Stimulated activated CD8-positive, alpha-beta memory T cell treated with anti-CD3 and anti-CD28 coated beads, Interleukin-15, amount 100 ng/mL, for 1 hour (primary cell): ENCODE measurements around the gene FBXW5.

Source experiments
- DNase-seq: peaks from one replicate; pipeline ENCODE4 v3.0.0-alpha.2; 2020; ENCODE audit warnings: low read depth

Gene FBXW5

DNA sequence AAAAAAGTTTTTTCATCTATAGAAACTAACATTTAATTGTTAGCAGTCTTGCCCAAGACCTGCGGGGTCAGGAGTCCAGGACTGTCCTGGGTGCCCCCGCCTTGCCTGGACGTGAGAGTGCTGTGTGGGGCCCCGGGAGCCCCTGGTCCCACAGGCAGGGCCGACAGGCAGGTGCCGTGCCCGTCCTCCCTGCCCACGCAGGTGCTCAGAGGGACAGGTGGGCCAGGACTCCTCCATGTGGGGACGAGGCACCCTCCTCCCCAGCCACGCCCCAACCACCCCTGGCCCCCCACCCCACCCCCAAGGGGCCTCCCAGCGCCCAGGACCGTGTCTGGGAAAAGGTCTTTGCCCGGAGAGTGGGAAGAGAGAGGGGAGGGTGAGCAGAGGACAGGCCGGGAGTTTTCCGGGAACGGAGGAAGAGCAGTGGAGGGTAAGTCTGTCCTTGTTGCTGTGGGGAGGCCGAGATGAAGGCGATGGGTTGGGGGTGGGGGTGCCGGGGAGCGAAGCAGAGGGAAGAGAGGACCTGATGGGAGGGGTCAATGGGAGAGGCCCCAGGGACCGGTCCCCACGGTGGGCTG, 4.8 kb upstream of the FBXW5 start:
- no peak for DNase-seq

DNA sequence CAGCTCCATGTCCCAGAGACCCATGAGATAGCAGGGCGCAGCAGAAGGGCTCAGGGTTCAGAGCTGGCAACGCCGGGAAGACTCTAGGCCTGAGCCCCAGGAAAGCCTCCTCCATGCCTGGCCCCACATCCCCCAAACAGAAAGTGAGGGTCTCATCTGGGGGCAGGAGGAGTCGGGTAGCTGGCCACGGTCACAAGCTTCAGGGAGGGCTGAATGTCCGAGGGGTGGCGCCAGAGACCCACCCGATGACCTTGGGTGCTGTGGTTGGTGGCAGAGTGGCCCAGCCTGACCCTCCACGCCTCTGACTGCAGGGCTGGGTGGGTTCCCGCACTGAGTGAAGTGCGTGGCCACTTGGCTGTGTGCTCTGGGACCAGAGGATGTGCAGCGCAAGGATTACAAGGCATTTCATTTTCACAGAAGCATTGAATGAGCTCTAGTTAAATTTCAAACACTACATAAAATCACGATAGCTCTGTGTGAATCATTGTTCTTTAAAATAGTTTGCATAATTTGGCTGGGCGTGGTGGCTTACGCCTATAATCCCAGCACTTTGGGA, 3.5 kb upstream of the FBXW5 start:
- DNase-seq = no peak

DNA sequence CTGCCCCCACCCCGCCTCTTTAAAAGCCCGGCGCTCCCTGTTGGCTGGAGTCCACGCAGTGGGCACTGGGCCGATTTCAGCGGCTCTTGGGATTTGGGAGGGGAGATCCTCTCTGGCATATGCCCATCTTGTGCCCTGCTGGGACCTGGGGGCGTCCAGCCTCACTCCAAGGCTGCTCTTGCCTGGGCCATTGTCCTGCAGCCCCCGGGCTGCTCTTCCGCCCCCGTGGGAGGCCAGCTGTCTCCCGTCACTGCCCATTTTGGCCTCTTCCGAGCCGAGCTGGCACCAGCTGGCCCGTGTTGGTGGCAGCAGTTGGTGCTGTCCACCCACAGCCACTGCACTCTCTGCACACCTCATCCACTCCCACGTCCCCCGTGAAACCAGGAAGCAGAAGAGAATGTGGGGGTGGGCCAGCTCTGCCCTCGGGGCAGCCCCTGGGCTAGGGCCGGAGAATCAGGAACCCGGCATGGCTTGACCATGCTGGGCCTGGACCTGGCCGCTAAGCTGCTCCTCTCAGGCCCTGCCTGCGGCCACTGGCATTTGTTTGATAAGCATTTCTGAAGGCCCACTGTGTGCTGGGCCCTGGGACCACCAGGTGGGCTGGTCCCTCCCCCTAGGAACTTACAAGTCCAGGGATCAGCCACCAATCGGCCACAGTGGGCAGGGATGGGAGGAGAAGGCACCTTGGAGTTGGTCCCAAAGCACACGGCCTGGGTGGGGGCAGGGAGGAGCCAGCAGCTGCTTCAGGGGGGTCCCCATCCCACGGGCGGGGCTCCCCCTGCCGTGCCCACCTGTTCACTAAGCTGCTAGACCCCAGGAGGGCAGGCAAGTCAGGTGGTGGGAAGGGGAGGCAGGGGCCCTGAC, 2.7 kb upstream of the FBXW5 start:
- no peak for DNase-seq

DNA sequence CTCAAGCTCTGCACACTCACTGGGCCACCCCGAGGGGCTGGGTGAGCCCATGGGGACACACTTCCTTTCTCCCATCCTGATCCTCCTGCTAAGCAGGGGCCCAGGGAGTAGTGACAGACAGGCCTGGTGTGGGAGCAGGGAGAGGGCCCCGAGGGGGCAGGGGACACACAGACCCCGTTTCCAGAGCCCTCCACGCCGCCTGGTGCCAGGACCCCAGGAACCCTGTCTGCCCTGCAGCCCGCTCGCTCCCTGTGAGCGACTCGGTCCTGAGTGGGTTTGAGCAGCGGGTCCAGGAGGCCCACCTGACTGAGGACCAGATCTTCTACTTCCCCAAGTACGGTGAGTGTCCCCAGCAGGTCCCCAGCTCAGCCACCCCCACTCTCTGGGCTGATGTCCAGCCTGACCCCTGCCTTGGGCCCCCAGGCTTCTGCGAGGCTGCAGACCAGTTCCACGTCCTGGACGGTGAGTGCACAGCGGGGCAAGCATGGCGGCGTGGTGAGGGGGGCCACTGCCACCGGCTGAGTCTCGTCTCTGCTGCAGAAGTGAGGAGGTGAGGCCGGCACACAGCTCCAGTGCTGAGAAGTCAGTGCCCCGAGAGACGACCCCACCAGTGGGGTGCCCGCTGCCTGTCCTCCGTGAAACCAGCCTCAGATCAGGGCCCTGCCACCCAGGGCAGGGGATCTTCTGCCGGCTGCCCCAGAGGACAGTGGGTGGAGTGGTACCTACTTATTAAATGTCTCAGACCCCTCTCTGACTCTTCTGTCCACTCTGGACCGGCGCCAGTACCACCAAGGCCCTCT, 1.9 kb upstream of the FBXW5 start:
- DNase-seq = no peak

DNA sequence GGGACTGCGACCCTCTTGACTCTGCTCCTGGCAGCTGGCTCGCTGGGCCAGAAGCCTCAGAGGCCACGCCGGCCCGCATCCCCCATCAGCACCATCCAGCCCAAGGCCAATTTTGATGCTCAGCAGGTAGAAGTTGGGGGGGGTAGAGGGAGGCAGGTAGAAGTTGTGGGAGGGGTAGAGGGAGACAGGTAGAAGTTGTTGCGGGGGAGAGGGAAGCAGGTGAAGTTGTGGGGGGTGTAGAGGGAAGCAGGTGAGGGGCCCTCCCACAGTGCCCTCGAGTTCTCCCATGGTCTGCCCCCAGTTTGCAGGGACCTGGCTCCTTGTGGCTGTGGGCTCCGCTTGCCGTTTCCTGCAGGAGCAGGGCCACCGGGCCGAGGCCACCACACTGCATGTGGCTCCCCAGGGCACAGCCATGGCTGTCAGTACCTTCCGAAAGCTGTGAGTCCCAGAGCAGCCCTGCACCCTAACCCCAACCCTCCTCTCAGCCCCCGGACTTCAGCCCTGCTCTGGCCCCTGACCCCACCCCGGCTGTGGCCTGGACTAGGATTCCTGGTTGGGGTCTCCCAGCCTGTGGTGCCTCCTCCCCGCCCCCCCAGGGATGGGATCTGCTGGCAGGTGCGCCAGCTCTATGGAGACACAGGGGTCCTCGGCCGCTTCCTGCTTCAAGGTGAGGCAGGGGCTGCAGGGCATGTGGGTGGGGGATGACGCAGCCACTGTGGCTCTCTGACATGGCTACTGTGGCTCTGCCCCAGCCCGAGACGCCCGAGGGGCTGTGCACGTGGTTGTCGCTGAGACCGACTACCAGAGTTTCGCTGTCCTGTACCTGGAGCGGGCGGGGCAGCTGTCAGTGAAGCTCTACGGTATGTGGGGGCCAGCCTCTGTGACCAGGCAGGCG, 1.0 kb upstream of the FBXW5 start:
- no peak for DNase-seq

DNA sequence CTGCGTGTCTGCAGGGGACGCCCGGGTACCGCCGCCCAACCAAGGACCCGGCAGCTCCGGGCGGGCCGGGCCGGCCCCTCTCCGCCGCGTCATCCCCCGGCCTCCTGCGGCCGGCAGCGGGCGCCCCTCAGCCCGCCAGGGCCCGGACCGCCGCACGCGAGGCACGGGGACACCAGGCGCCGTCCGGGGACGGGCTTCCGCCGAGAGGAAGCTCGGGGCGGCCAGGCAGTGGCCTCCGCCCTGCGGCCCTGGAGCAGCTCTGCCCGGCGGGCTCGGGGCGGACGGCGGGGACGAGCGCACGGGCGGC, 373 bp downstream of the FBXW5 start:
- no peak for DNase-seq

DNA sequence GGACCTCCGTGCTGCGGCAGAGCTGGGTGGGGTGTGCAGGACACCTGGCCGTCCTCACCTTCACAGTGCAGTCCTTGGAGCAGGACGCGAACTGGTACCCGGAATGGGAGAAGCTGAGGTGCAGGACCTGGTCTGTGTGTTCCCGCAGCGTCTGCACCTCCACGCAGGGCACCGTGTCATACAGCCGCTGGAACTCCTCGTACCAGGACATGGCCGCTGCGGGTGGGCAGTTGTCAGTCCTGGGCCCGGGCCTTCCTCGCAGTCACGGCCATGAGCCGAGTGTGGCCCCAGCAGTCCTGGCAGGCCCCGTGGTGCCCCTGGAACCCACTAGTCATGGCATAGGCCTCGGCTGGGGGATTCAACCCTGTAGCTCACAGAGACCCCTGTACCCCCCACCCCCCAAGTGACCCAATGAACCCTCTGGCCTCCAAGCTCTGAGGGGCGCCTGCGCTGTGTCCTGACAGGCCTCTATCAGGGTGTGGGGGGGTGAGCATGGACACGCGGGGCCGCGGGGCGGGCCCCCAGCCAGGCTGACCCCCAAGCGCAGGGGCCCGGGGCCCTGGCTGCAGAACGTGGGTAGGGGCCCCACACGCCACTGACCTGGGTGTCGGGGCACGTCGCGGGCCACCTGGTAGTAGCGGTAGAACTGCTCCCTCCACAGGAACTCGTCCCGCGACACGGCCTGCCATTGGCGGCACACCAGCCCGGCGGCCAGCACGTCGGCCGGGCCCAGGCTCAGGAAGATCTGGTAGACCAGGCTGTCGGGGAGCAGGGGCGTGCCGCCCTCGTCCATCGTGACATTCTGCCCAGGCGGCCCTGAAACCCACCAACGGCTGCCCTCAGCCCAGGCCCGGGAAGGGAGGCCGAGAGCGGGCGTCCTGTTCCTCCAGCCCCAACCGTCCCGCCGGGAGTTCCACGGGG, 987 bp downstream of the FBXW5 start:
- no peak for DNase-seq

DNA sequence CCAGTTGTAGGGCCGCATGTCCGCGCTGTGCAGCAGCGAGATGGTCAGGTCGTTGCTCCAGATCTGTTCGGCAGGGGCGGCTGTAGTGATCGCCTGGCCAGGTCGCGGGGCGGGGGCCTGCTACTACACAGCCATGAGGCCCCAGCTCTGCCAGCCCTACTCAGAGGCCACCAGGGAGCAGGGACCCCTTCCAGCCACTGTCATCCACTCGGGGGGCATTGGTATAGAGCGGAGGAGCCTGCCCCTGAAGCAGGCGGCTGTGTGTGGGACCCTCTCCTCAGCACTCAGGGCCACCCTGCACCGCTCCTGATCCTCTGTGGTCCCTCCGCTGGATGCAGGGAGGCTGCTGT, 1.7 kb downstream of the FBXW5 start:
- no peak for DNase-seq

DNA sequence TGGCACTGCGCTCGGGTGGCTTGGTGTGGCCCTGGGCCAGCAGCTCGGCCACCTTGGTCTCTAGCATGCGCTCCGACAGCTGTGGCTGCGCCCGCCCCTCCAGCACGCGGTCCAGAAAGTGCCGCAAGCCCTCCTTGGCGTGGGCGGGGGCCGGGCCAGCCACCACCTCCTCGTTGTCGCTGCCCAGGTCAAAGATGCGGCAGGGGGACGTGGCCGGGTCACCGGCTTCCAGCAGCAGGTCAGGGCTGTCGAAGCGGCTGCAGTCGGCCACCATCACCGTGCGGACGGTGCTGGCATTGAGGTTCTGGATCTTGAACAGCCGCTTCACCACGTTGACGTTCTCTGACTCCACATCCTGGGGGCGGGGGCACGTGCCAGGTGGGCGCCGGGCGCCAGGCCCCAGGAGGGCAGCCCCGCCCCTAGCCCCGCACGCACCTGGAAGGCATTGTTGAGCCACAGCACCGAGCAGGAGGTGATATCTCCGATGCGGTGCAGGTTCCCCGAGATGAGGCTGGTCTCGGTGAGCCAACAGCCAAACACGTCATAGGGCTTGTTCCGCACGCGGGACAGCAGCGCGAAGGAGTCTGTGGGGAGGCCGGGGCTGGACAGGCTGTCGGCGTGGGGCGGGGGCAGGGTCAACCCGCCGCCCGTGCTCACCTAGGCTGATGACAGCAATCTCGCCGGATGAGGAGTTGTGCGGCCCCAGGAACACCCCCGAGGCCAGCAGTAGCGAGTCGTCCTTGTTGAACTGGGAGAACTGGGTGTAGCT, 2.2 kb downstream of the FBXW5 start:
- no peak for DNase-seq

DNA sequence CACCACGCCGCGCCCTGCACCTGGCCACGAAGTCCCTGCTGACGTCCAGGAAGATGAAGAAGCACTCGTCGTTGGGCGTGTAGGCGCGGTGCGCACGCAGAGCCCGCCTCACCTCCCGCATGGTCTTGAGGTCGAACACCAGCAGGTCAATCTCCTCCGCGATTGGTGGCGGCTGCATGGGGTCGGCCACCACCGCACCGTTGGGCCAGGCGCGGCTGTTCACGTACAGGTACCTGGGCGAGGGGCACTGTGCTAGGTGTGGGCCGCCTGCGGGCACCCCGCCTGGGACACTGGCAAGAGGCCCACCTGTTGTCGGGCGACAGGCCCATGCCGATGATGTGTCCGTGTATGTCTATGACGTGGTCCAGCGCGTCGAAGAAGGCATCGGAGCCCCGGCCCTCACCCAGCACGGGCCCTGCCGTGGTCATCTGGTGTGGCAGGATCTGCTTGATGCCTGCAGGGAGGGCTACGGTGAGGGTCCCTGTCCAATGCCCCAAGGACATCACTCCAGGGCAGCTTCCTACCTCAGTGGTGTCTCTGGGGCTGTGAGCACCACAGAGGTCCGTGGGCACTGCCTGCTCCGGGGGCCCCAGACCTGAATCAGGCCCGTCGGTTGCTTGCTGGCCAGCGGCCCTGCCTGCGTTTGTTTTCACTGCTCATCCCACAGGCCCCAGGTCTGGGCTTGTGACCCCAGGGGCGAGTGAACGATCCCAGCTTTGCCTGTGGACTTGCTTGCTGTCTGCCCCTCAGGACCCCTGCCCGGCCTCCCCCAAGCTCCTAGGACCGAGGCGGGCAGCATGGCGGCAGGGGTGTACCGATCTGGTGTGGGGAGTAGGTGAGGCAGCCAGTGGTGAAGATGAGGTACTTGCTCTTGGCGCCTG, 3.1 kb downstream of the FBXW5 start:
- no peak for DNase-seq

DNA sequence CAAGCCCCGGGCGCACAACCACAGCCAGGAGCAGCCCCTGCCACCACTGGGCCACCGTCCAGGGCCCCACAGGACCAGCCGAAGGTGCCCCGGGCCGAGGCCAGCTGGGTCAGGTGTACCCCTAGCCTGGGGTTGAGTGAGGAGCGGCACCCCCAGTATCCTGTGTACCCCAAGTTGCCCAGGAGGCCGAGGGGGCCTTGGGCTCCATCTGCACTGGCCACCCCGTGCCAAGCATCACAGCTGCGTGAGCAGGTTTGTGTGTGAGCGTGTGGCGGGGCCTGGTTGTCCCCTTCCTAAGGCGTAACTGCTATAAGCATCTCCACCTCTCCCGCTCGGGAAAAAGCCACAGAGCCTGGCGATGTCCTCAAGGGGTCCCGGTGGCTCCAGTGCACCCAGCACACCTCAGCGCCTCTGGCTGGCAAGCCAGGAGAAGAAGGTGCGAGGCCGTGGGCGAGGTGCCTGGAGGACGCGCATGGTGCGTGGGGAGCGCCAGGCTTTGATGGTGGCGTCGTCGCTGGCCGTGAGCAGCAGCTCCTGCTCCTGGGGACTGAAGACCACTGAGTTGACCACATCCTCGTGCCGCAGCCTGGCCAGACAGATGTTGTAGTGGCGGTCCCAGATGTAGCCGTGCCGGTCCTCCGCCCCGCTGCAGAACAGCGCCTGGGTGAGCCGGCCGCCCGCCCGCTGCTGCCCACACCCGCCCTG, 3.9 kb downstream of the FBXW5 start:
- no peak for DNase-seq

DNA sequence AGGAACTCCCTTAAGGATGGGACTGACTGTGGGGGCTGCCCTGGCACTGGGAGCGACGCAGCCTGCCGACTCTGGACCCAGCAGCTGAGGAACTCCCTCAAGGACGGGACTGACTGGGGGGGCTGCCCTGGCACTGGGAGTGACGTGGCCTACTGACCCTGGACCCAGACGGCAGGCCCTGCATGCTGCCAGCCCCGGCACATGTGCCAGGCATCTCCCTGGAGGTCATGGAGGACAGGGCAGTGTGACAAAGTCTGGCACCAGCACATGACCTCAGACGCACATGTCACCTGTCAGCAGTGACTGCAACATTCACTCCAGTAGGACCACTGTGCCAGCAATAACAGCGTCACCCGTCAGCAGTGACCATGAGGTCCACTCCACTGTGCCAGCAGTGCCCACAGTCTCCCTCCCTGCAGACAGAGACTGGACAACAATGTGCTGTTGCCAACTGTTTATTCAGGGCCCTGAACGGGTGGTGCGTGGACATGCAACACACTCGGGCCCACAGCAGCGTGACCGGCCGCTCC, 4.5 kb downstream of the FBXW5 start:
- no peak for DNase-seq

DNA sequence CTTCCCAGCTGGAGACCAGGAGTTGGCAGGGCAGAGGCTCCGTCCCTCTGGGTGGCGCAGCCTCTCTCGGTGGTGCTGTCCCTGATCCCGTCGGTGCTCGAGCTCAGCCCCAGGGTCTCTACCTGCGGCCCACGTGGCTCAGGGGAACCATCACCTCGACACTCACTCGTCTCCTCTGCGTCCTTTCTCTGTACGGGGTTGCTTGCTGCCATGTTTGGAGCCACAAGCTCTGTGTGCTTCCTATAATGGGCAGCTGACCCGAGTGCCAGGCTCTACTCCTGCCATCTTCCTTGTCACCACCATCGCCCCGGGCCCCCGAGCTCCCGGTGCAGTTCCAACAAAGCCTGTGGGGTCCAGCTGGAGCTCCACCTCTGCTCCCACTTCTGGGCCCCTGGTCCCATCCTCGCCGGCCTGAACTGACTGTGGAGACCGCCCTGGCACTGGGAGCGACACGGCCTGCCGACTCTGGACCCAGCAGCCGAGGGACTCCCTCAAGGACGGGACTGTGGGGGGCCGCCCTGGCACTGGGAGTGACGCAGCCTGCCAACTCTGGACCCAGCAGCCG, 5.0 kb downstream of the FBXW5 start:
- no peak for DNase-seq

DNA sequence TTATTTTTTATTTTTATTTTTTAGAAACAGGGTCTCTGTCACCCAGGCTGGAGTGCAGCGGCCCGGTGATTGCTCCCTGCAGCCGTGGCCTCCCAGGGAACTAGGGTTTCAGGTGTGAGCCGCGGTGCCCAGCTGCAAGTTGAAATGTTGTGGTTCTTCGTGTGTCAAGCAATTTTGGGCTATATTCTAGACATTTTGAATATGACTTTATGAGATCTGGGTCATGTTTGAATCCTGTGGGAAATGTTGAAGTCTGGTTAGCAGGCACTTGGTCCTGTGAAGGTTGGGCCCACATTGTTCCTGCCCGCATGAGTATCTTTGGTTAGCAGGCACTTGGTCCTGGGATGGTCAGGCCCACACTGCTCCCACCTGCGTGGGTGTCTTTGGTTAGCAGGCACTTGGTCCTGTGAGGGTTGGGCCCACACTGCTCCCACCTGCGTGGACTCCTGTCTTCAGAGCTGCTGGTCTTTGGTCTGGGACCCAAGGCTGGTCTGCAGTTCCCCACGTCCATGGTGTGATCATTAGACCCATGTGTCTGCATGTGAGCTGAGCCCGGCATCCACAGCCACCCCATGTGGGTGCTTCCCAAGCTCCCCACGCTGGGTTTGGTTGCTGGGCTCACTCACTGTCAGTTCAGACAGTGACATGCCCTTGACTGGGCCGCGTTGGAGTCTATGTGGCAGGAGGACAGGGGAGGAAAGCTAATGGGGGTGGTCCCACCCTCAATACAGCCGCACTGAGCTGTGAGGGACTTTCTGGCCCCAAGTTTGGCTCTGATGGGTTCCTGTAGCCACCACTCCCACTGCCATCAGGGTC, 7.1 kb downstream of the FBXW5 start:
- DNase-seq = no peak

DNA sequence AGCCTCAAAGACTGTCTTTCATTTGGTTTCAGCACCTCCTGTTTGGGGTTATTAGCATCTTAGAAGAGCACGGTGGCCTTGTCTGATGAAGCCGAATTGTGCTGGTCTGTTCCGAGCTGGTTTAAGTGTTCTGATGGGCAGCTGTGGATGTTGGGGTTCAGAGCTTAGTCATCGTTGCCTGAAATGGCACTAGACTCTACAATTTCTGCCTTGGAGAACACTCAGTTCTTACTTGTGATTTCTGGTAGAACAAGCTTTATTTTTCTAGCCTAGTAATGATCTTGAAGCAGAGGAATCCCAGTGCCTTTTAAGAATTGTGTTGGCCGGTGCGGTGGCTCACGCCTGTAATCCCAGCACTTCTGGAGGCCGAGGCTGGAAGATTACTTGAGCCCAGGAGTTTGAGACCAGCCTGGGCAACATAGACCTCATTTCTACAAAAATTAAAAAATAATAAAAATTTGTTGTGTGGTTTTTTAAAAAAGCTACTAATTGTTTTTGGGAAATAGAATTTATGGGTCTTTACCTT, 7.8 kb downstream of the FBXW5 start:
- no peak for DNase-seq

DNA sequence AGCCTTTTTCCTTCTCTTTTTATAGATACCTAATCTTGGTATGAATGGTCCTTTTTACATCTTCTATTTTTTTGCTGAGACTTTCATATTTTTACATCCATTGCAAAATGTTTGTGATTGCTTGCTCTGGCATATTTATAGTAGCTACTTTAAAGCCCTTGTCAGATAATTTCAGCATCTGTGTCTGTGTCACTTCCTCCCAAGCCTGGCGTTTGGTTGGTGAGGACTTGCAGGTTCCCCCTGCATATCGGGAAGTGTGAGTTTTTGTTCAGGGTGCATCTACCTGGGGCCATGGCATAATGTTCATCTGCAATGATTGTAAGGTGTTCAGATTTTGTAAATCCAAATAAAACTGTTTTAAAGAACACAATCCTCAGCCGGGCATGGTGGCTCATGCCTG, 8.9 kb downstream of the FBXW5 start:
- DNase-seq = no peak

DNA sequence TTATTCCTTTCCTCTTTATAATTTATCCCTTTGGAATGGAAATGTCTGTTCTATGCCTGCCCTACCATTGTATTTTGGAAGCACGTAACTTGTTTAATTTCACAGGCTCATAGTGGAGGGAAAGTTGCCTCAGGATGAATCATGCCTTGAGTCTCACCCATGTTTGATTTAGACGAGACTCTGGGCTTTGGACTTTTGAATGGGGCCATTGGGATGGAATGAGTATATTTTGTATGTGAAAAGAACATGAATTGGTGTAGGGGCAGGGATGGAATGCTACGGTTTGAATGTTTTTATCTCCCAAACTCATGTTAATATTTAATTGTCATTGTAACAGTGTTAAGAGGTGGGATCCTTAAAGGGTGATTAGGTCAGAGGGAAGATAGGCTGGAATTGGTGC, 10.3 kb downstream of the FBXW5 start:
- DNase-seq = no peak
